ENCODE measurements around the gene FRAS1.

GRCh38 chr4:78496021-78496643, 439.0 kb downstream of the FRAS1 start:
- TF ChIP-seq POLR2A (IDR thresholded peaks at IDR 0.05) (no peak), CTCF (IDR thresholded peaks at IDR 0.05) (no peak)
